CD4-positive, alpha-beta T cell treated with Interleukin-12 subunit alpha and Interleukin-12 subunit beta, for 1 hour (primary cell): ENCODE measurements around the gene FUT6.

Experiments
- DNase-seq: peaks from one replicate; pipeline ENCODE4 v3.0.0-alpha.2; 2020

Gene FUT6

GRCh38 chr19:5804516-5805461 lies 34.7 kb downstream of the FUT6 start, which contains the start of gene NRTN:
Gene NRTN (plus strand): TSS chr19:5805067. CDS start chr19:5824166, 19,099 bp downstream.
- DNase-seq = peak; percentile 62

- DNase-seq = peak; percentile 93
Measured at GRCh38 chr19:5803752-5804515, 35.6 kb downstream of the FUT6 start.

DNA sequence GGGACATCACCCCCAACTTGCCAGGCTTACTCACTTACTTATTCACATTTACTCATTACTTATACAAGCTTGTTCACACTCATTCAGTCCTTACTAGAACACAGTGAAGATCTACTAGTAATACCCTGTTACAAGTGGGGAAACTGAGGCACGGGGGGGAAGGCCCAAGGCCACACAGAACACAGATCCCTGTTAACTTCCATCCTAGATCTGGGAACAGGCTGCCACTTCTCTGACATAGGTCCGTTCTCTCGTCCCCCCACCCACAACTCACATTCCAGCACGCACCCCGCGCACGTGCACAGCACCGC lies 36.1 kb downstream of the FUT6 start:
- no peak for DNase-seq

DNA sequence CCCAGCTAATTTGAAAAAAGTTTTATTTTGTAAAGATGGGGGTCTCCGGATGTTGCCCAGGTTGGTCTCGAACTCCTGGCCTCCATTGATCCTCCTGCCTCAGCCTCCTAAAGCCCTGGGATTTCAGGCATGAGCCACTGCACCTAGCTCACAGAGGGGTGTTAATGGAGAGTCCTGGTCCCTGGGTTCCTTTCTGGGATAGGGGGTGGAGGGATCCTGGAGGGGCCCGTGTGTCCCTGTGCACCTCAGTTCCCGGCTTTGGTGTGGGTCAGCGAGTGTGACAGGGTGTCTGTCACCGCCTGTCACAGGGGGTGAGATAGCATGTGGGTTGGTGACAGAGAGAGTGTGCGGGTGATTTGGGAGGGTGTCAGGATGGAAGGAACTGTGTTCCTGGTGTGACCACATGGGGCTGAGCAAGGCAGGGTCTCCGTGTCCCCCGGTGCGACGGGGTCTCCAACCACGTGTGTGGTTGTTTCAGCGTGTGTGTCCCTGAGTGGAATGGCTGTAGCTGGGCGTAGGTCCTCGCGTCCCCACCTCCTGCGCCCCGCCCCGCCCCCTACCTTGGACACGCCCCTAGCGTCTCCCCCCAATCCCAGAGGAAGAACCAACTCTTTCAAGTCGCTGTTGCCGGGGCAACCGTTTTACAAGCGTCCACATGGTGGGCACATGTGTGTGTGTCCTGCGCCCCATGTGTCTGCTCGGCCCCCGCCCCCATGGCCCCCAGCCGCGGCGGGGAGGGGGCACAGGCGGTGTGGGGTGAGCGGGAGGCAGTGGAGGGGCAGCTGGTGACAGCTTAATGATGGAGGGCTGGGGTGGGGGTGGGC lies 37.5 kb downstream of the FUT6 start:
- no peak for DNase-seq

DNA sequence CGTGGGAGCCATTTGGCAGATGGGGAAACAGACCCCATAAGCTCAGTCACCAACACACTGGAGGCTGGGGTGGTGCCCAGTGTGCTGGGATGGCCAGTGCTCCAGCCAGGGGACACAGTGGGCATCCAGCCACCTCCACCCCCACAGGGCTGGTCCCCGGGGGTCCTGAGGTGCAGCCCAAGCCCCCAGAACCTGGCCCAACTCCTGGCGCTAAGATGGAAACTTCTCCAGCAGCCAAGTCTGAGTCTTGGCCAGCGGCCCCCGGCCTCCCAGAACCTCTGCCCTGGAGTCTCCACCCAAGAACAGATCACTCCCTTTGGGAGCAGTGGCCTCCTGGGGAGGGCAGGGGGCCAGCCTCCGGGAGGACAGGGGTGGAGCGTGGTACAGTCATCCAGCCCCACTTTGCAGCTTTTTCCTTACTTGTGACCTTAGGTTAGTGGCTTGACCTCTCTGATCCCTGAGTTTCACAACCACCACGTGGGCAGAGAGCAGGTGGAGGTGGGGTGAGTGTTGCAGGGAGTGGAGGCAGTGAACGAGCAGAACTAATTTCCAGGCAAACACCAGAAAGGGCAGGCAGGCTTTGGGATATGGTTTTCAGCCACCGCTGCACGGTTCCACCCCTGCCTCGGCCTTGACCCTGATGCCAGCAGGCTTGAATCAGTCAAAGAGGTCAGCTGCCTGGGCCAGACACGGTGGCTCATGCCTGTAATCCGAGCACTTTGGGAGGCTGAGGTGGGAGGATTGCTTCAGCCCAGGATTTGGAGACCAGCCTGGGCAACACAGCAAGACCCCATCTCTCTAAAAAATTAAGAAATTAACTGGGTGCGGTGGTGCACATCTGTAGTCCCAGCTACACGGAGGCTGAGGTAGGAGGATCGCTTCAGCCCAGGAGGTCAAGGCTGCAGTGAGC lies 38.9 kb downstream of the FUT6 start:
- DNase-seq = no peak

DNA sequence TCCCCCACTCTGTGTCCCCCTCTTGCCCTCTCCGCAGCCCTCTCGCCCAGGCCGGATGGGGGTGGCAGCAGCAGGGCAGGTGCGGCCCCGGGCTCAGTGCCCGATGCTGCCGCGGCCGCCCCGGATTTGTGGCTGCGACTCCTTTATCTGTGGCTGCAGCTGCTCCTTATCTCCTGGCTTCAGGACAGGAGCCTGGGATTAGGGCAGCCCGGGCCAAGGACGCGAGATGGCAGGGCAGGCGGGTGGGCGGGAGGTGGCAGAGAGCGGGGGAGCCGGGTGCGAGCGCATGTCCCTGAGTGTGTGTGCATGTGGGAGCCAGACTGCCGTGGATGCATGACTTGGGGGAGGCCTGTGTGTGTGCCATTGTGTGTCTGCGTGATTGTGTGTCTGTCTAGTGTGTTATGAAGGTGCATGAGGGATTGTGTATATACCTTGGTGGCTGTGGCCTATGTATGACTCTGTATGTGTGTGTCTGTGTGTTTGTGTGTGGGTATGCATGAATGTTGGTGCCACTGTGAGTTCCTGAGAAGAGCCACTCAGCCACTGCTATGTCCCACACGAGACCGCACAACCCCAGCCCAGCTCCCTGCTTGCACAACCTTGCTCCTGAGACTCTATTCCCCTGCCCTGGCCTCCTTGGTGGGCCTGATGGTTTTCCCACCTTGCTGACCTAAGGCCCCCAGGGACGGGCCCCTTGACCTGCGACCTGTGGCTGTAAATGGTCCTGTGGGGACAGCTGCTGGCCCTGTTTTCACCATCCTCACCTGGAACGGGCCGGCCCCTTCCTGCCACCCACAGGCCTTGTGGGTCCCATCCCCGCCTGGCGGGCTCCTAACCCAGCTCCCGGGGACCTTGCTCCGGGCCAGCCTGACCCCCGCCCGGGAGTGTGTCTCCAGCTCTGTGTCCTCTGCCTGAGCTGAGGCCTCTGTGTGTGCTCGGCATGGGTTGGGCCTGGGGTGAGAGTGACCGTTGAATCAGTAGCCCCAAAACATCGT lies 40.0 kb downstream of the FUT6 start:
- DNase-seq = no peak

DNA sequence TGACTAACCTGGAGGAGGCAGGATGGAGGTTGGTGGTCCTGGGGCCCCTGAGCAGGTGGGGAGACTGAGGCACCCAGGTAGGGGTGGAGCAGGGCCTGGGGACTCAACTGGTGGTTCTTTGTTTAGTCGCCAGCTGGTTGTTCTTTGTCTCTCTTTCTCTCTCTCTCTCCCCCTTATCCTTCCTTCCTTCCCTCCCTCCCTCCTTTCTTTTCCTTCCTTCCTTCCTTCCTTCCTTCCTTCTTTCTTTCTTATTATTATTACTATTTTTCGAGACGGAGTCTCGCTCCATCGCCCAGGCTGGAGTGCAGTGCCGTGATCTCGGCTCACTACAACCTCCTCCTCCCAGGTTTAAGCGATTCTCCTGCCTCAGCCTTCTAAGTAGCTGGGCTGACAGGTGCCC lies 41.3 kb downstream of the FUT6 start:
- no peak for DNase-seq

DNA sequence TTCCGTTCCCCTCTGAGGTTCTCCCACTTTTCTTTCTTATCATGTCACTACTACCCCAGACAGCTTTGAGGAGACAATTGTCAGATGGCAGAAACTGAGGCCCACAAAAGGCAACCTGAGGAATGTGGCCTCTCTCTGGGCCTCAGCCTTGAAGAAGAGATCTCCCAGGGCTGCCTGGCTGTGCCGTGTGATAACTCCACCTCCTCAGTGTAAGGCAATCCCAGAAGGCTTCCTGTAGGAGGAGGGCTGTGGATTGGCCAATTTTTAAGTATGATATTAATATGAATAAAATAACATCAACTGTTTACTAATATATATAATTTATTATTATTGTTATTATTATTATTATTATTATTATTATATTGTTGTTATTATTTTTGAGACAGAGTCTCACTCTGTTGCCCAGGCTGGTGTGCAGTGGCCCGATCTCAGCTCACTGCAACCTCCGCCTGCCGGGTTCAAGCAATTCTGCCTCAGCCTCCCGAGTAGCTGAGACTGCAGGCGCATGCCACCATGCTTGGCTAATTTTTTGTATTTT lies 44.1 kb downstream of the FUT6 start:
- no peak for DNase-seq

- no peak for DNase-seq
Measured at GRCh38 chr19:5793188-5793587, 46.3 kb downstream of the FUT6 start.

- DNase-seq = no peak
Measured at GRCh38 chr19:5792224-5792623, 47.3 kb downstream of the FUT6 start.

DNA sequence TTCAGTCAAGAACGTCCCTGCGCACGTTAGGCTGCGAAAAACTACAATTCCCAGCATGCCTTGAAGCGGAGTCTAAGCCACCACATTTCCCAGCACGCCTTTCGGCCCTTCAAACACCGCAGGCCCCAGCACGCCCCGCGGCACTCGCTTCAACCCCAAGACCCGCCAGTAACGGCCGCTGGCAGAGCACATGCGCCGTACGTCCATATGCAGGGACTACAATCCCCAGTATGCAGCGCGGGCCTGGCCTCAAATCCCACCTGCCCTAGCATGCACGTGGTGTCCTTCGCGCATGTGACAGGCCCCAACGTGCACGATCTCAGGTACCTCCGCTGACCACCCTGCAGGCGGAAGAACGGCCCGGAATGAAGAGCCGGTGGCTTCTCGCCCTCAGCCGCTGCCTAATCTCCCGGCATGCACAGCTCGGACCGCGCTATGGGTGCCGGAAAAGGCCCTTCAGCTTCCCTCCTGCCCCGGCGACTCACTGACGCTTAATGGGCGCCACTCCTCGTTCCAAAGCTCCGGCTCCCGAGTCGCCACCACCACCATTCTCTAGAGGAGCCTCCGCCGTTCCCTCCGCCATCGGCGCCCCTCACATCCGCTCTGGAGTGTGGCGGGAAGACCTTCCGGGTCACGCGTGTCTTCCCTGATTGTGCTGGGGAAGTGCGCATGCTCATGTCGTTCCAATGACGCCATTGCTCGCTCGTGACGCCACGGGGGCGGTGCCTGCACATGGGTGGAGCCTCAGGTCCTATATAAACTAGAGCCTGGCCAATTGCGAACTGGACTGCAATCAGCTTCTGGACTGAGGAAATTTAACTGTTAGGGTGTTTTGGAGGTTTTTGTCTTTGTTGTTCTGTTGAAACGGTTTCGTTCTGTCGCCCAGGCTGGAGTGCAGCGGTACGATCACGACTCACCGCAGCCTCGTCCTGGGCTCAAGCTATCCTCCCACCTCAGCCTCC lies 48.7 kb downstream of the FUT6 start, which contains the start of gene DUS3L:
DUS3L (minus strand) TSS at position 605 of the 962 bp plus-strand sequence; CDS start at position 583, 22 bp downstream.
- DNase-seq = peak; percentile 97

DNA sequence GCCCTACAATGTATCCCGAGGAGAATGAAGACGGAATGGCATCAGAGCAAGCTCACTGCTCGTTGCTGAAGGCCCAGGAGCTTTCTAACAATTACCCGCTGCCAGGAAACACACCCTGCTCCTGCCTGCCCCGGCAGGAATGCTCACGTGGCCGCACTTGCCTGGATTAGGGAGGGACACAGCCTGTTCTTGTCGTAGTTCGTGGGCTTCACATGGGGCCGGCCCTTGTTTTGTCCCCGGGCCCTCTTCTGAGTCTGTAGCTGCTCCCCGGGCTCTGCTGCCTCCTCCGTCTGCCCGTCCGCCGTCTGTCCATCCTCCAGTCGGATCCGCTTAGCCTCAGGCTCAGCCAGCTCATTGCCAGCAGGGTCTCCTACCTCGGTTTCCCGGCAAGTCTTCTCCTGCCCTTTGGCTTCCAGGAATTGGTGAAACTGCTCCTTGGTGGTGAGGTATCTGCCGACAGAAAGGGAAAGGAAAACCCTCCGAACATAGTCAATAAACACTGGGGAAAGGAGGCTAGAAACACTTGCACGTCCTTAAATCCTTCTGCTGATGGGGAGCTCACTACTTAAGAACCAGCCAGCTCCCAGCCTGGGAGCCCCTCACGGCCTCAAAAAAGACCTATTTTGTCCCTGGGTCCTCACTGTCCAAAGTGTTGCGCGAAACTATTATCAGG lies 49.5 kb downstream of the FUT6 start:
- no peak for DNase-seq

DNA sequence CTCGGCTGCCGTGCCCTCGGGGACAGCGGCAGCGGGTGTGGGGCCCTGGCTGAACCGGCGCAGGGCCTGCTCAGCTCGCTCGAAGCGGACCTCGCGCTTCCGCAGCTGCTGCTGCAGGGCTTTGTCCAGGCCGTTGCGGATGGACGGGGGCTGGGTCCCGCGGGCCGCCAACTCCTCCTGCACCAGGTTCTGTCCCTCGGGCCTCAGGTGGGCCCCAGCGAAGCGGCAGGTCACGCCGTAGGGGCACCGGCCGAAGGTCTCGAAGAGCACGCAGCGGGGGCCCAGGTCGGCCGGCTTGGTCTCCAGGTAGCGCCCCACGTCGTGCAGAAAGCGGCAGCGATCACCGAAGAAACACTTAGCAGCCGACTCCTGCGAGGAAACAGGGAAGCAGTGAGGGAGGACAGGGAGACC lies 50.1 kb downstream of the FUT6 start:
- DNase-seq = no peak

- no peak for DNase-seq
Measured at GRCh38 chr19:5788422-5788821, 51.1 kb downstream of the FUT6 start.

- no peak for DNase-seq
Measured at GRCh38 chr19:5787409-5788182, 51.9 kb downstream of the FUT6 start.

DNA sequence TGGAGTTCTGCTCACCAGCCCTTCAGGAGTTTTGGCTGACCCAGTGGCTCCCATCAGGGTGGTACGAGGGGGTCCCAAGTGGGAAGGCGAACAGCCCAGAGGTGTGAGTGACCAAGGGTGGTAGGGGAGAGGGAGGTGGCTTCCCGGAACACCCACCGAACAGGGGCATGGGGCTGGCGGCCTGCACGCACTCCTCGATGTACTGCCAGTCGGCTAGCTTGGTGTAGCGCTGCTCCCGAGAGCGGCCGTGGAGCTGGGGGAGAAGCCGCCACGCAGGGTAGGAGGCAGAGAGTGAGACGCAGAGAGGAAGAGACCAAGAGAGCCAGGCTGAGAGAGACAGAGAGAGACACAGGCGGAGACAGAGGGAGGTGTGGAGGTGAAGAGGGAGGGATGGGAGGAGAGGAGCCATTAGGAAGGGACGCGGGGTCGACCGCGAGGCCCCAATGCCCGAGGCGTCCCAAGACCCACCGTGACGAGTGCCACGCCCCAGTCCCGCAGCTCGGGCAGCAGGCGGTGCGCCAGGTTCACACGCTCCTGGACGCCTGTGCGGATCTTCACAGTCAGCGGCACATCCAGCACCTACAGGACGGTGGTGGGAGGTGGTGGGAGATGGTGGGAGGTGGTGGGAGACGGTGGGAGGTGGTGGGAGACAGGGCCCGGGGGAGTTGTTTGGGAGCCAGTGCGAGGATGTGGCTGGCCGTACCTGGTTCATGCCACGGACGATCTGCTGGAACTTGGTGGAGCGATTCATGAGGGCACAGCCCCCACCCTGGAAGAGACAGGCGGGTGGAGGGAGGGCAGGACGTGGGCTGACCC lies 52.7 kb downstream of the FUT6 start:
- no peak for DNase-seq

GRCh38 chr19:5785423-5785822 lies 54.1 kb downstream of the FUT6 start:
- no peak for DNase-seq
